ENCODE results near the gene CLIC1. TPM values are rescaled to one million over a fixed set of nuclear protein-coding genes. Genes with fewer than 3 reads are reported as not detected.
A peak's percentile ranks its signal among the peaks of the same experiment; 100 is the strongest.

CLIC1 gene
- total RNA-seq, 1 donor, result 701 TPM

DNA sequence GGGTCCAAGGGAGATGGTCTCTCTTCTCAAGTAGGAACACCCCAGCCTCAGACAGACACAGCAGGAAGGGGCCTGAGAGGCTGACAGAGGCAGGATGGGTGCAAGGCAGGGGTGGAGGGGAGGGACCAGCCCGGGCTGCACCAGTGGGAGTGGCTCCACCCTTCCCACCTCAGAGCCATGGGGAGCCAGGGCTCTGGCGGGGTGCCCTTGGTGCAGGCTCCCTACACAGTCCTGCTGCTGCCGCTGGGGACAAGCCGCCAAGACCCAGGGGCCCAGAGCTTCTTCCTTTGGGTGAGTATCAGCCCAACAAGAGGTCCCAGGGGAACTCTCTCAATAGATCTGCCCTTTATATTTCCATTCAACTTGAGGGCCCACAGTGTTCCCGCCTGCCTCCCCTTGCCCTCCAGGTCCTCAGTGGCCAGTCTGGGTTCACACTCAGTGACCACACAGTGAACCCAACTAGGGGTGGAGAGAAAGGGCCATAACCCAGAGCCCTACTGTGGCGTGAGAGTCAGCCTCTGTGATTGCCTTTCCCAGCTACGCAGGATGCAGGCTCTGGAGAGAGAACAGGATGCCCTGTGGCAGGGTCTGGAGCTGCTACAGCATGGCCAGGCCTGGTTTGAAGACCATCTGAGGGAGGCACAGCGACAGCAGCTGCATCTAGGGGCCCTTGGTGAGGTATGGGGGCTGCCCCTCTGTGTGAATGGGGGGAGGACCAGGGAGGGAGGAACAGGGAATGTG lies 26.7 kb upstream of the CLIC1 start:
- no peak for TF ChIP-seq CTCF (IDR thresholded peaks at IDR 0.05; ENCODE audit: insufficient read depth, low read depth, low read length)
- H3K4me3 ChIP-seq (ENCODE audit: low read depth, low read length), result no peak overlapping the region
- DNase-seq (ENCODE audit: low read depth), result no peak

DNA sequence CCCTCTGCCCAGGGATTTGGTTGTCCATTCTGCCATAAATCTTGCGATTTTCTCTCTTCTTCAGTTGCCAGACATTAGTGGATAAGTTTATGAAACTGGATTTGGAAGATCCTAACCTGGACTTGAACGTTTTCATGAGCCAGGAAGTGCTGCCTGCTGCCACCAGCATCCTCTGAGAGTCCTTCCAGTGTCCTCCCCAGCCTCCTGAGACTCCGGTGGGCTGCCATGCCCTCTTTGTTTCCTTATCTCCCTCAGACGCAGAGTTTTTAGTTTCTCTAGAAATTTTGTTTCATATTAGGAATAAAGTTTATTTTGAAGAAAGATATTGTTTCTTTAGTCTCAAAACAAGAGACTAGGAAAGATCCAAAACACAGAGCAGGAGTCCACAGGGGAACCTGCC lies 26.0 kb upstream of the CLIC1 start, which contains the start of gene SAPCD1:
SAPCD1 (plus strand) TSS at position 301 of the 400 bp plus-strand sequence. CDS start 399 bp downstream, outside the sequence.
- H3K4me3 ChIP-seq (ENCODE audit: low read depth, low read length), result no peak within 1 kb of the TSS
- TF ChIP-seq CTCF (IDR thresholded peaks at IDR 0.05; ENCODE audit: insufficient read depth, low read depth, low read length), result no peak
- DNase-seq (ENCODE audit: low read depth), result no peak

DNA sequence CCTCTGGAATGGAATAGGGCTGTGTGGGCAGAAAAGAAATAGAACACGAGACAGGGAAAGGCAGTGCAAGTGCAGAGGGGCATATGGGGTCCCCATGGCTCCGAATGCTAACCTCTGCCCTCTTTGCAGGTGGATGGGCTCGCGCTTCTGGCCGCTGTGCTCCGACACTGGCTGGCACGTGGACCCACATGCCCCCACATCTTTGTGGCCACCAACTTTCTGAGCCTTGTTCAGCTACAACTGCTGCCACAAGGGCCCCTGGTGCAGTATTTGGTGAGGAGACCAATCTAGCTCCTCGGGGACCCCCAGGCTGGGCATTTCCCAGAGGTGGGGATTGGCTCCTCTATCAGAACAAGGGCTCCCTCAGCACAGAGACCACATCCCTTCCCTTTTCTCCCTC lies 25.0 kb upstream of the CLIC1 start:
- no peak overlapping the region for H3K4me3 ChIP-seq (ENCODE audit: low read depth, low read length)
- TF ChIP-seq CTCF (IDR thresholded peaks at IDR 0.05; ENCODE audit: insufficient read depth, low read depth, low read length), result no peak
- no peak for DNase-seq (ENCODE audit: low read depth)

DNA sequence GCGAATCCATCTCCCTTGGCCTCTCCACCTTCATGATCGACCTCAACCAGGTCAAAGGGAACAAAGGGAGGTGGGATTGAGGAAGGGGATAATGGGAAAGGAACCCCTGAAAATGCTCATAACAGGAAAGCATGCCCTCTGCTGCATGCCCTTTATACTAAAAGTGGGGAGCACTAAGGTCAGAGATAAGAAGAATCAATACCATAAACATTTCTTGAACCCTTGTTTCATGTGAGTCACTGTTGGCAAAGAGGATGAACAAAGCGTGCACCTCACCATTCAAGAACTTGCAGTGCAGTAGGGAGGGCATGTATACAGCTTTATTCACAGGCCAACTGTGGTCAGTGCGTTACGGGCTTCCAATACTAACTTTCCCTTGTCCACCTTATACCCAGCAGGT lies 24.5 kb upstream of the CLIC1 start:
- H3K4me3 ChIP-seq (ENCODE audit: low read depth, low read length), result no peak overlapping the region
- no peak for DNase-seq (ENCODE audit: low read depth)
- no peak for TF ChIP-seq CTCF (IDR thresholded peaks at IDR 0.05; ENCODE audit: insufficient read depth, low read depth, low read length)

DNA sequence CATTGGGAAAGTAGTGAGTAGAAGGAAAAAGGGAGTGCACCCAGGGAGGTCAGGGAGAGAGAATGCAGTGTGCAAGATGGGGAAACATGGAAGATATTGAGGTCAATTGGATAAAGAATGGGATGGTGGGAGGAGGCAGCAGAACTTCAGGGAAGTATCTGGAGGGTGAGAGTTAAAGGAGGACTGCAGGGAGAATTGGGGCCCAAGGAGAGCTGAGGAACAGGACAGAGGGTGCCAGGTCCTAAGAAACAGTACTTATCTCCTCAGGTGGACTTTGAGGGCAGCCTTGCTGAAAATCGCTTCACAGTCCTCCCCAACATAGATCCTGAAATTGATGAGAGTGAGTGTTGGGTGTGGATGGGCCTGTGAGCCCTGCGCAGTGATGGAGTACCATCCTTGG lies 22.0 kb upstream of the CLIC1 start:
- no peak for DNase-seq (ENCODE audit: low read depth)
- TF ChIP-seq CTCF (IDR thresholded peaks at IDR 0.05; ENCODE audit: insufficient read depth, low read depth, low read length), result no peak
- no peak overlapping the region for H3K4me3 ChIP-seq (ENCODE audit: low read depth, low read length)

DNA sequence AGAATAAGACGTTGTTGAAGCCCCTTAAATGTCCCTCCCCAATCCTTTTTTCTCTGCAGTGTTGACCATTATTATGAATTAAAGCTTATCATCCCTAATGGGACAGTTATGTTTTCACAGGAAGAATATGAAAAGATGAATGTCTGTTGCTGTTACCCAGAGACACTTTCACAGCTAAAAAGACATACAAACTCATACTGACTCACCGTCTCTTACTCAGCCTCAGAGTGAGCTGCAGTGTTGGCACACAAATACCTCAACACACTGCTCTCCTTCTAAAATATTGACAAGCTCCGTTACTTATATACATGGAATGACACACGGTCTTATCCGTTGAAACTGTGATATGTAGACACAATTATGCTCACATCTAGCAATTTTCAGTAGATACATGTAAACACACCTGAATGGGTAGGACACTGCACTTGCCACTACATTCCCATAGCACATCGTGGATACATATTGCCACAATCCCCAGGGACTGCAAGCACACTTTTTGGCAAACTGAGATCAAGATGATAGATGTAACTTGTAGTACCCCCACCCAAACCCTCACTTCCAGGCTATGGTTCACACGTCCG lies 16.5 kb upstream of the CLIC1 start:
- peak; percentile 45 for DNase-seq (ENCODE audit: low read depth)
- no peak for TF ChIP-seq CTCF (IDR thresholded peaks at IDR 0.05; ENCODE audit: insufficient read depth, low read depth, low read length)
- no peak overlapping the region for H3K4me3 ChIP-seq (ENCODE audit: low read depth, low read length)
